SJSA1 (cell line): ENCODE measurements around the gene GATA3. TPM values are rescaled to one million over a fixed set of nuclear protein-coding genes. Genes with fewer than 3 reads are reported as not detected.

Source experiments
- DNase-seq, 2 experiments: peaks; one replicate each; pipeline ENCODE4 v3.0.0-alpha.2; 2015 to 2020; ENCODE audit warnings: low spot score in 2 of 2, low read depth in 1 of 2
- H3K27ac ChIP-seq: fragments of 250-450 bp; sonication (Bioruptor Pico); 2 replicates; pipeline ENCODE4 v1.5.1; 2020; ENCODE audit warnings: mild to moderate bottlenecking, moderate library complexity
- H3K27me3 ChIP-seq: fragments of 250-450 bp; sonication (Bioruptor Pico); replicated peaks from 2 replicates; pipeline ENCODE4 v1.5.1; 2020; ENCODE audit warnings: mild to moderate bottlenecking, moderate library complexity
- H3K36me3 ChIP-seq: fragments of 250-450 bp; sonication (Bioruptor Pico); 2 replicates; pipeline ENCODE4 v1.5.1; 2020; ENCODE audit warnings: mild to moderate bottlenecking
- H3K4me1 ChIP-seq: fragments of 250-450 bp; sonication (Bioruptor Pico); replicated peaks from 2 replicates; pipeline ENCODE4 v1.6.1; 2021; ENCODE audit warnings: mild to moderate bottlenecking
- H3K4me3 ChIP-seq: fragments of 250-450 bp; sonication (Bioruptor Pico); 2 replicates; pipeline ENCODE4 v1.5.1; 2020; ENCODE audit warnings: mild to moderate bottlenecking
- H3K9me3 ChIP-seq: fragments of 250-450 bp; sonication (Bioruptor Pico); replicated peaks from 2 replicates; pipeline ENCODE4 v1.5.1; 2020; ENCODE audit warnings: mild to moderate bottlenecking
- total RNA-seq: library from RNA; depleted of rRNA; stranded (reverse); fragments of >200 nt; shearing (Covaris generic); gene quantifications from 2 replicates; pipeline ENCODE4 v1.2.3, GENCODE V29; 2014

The GATA3 gene
- total RNA-seq, 1 experiment from 2014 or later, result not detected

DNA sequence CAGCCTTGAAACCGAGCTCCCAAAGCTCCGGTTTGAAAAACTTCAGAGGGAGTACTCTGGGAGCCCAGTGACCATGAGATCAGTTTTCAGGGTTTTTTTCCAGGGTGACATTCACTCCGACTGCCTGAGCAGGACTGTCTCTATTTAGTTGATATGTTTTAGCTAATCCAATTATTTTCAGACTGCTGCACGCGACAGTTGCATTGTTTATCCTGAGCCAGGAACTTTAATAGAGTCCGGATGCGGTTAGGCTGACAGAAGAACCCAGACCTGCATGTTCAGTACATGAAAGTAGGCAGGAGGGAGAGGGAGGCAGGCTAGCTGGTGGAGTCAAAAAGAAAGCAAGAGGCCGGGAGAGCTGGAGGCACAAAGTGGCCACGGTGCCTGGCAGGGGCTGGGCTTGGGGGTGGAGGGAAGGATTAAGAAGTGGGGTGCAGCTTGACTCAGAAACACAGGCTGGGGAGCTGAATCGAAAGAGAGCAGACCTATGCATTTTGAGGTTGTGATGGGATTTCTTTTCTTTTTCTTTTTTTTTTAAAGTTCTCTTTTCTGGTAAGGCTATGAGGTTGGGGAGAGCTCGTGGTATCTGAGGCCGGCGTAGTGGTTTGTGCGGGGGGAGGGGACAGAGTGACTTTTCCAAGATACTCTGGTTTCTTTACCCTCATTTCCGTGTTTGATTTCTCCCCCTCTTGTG lies 5.7 kb downstream of the GATA3 start:
- no peaks in the 10 kb centered on the region for H3K9me3 ChIP-seq
- no peaks in the 10 kb centered on the region for H3K36me3 ChIP-seq
- peak in 1 of 2 experiments; percentile 22 for DNase-seq
- no peaks in the 10 kb centered on the region; the same call in 1 of the 2 replicates for H3K4me1 ChIP-seq
- H3K27me3 ChIP-seq, result no peaks in the 10 kb centered on the region
- H3K4me3 ChIP-seq, result no peak overlapping the region
- no peak overlapping the region for H3K27ac ChIP-seq

- Histone ChIP-seq H3K27me3 (no peaks in the 10 kb centered on the region), H3K27ac (no peak overlapping the region), H3K4me1 (peaks cover 3% of the 10 kb centered on the region; the same call in 1 of the 2 replicates), H3K36me3 (no peaks in the 10 kb centered on the region), H3K9me3 (no peaks in the 10 kb centered on the region), H3K4me3 (no peak overlapping the region)
- no peak for DNase-seq
These were observed 6.2 kb downstream of the GATA3 start for GRCh38 chr10:8060704-8061121.

GRCh38 chr10:8061274-8062211 lies 7.1 kb downstream of the GATA3 start:
- DNase-seq, result no peak
- no peaks in the 10 kb centered on the region for H3K27me3 ChIP-seq
- H3K4me1 ChIP-seq, result 0 out of 2 replicates have a peak, but pooled peaks cover 6% of the 10 kb centered on the region
- no peak overlapping the region for H3K27ac ChIP-seq
- H3K36me3 ChIP-seq, result no peaks in the 10 kb centered on the region; the same call in 1 of the 2 replicates
- H3K9me3 ChIP-seq, result no peaks in the 10 kb centered on the region
- H3K4me3 ChIP-seq, result no peak overlapping the region

GRCh38 chr10:8063128-8063908 lies 8.8 kb downstream of the GATA3 start:
- Histone ChIP-seq H3K36me3 (no peaks in the 10 kb centered on the region; the same call in 1 of the 2 replicates), H3K27ac (no peak overlapping the region), H3K4me1 (0 out of 2 replicates have a peak, but pooled peaks cover 6% of the 10 kb centered on the region), H3K9me3 (no peaks in the 10 kb centered on the region), H3K27me3 (no peaks in the 10 kb centered on the region), H3K4me3 (no peak overlapping the region)
- no peak for DNase-seq

- DNase-seq, result no peak
- no peaks in the 10 kb centered on the region for H3K27me3 ChIP-seq
- H3K36me3 ChIP-seq, result no peaks in the 10 kb centered on the region; the same call in 1 of the 2 replicates
- H3K27ac ChIP-seq, result no peak overlapping the region
- peaks cover 6% of the 10 kb centered on the region; the same call in 1 of the 2 replicates for H3K4me1 ChIP-seq
- no peaks in the 10 kb centered on the region for H3K9me3 ChIP-seq
- no peak overlapping the region for H3K4me3 ChIP-seq
These were observed 9.4 kb downstream of the GATA3 start for GRCh38 chr10:8063935-8064334.

GRCh38 chr10:8064436-8064835 lies 9.9 kb downstream of the GATA3 start:
- no peaks in the 10 kb centered on the region for H3K9me3 ChIP-seq
- H3K36me3 ChIP-seq, result no peaks in the 10 kb centered on the region; the same call in 1 of the 2 replicates
- no peaks in the 10 kb centered on the region for H3K27me3 ChIP-seq
- H3K27ac ChIP-seq, result no peak overlapping the region
- H3K4me1 ChIP-seq, result peaks cover 10% of the 10 kb centered on the region
- no peak overlapping the region for H3K4me3 ChIP-seq
- DNase-seq, result no peak

DNA sequence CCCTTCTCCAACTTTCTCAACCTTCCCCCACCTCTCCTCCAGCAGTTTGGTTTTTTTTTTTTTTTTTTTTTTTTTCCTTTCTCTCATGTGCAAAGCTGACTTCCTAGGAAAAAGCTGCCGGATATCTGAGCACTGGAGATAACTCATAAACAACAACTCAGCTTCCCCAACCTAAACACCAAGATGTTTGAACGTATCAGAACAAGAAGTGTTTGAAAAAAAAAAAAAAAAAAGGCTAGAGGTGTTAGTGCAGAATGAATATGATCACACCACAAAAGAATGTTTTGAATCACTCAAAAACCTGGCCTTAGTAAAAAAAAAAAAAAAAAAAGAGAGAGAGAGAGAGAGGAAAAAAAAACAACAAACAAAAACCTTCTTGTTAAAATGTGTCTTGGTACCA lies 11.2 kb downstream of the GATA3 start:
- H3K27me3 ChIP-seq, result no peaks in the 10 kb centered on the region
- no peak overlapping the region for H3K27ac ChIP-seq
- H3K9me3 ChIP-seq, result no peaks in the 10 kb centered on the region
- peaks cover 16% of the 10 kb centered on the region for H3K4me1 ChIP-seq
- no peak for DNase-seq
- H3K36me3 ChIP-seq, result no peaks in the 10 kb centered on the region; the same call in 1 of the 2 replicates
- H3K4me3 ChIP-seq, result no peak overlapping the region

DNA sequence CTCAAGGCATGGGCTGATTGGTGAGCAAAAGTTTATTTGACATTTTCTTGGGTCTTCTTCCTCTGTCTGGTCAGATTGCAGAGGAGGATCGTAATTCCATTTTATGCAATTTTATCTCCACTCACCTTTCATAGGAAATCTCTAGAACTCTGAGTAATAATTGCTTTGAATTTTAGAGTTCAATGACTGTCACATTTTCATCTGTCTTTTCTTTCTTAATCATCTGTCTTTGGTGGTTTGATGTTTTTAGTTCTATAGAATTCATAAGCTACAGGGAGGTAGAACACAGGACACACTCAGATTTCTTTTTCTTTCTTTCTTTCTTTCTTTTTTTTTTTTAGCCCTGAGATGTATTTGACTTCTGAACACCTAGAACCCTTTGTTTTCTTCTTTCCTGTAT lies 11.6 kb downstream of the GATA3 start:
- H3K9me3 ChIP-seq, result no peaks in the 10 kb centered on the region
- H3K4me3 ChIP-seq, result no peak overlapping the region
- no peaks in the 10 kb centered on the region for H3K27me3 ChIP-seq
- peaks cover 16% of the 10 kb centered on the region for H3K4me1 ChIP-seq
- H3K36me3 ChIP-seq, result no peaks in the 10 kb centered on the region; the same call in 1 of the 2 replicates
- DNase-seq, result no peak
- H3K27ac ChIP-seq, result no peak overlapping the region

- Histone ChIP-seq H3K4me3 (no peak overlapping the region), H3K36me3 (no peaks in the 10 kb centered on the region; the same call in 1 of the 2 replicates), H3K4me1 (peaks cover 16% of the 10 kb centered on the region), H3K27ac (no peak overlapping the region), H3K9me3 (no peaks in the 10 kb centered on the region), H3K27me3 (no peaks in the 10 kb centered on the region)
- DNase-seq, result no peak
These were observed 12.3 kb downstream of the GATA3 start for GRCh38 chr10:8066797-8067196.

- Histone ChIP-seq H3K27me3 (no peaks in the 10 kb centered on the region), H3K4me1 (peaks cover 16% of the 10 kb centered on the region), H3K27ac (peak overlapping the region; percentile 67; the same call in 1 of the 2 replicates), H3K9me3 (no peaks in the 10 kb centered on the region), H3K36me3 (no peaks in the 10 kb centered on the region; the same call in 1 of the 2 replicates), H3K4me3 (no peak overlapping the region)
- no peak for DNase-seq
These were observed 14.6 kb downstream of the GATA3 start for GRCh38 chr10:8069108-8069507.

- Histone ChIP-seq H3K4me1 (peaks cover 16% of the 10 kb centered on the region), H3K4me3 (no peak overlapping the region), H3K9me3 (no peaks in the 10 kb centered on the region), H3K36me3 (no peaks in the 10 kb centered on the region; the same call in 1 of the 2 replicates), H3K27ac (peak overlapping the region; percentile 67), H3K27me3 (no peaks in the 10 kb centered on the region)
- DNase-seq, result peak; percentile 52 to 66
These were observed 15.1 kb downstream of the GATA3 start for GRCh38 chr10:8069627-8070026.

DNA sequence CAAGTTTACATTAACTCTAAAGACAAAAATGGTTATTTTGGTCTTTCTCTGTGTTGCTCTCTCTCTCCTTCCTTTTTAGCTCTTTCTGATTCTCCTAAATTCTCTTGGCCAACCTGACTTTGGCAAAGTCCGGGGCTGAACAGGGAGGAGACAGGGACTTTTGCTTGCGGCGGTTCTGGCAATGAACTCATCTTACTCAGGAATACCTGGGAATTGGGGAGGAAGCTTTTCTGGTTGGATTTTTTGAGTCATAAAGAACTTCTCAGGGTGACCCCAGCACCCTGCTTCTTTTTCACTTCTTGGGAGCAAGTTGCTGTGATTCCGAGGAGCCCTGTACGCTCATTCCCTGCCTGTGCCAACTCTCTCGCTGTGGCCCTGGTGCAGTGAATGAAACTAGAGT lies 16.0 kb downstream of the GATA3 start:
- Histone ChIP-seq H3K4me1 (peaks cover 14% of the 10 kb centered on the region), H3K4me3 (no peak overlapping the region), H3K27ac (peak overlapping the region; percentile 67), H3K36me3 (no peaks in the 10 kb centered on the region; the same call in 1 of the 2 replicates), H3K9me3 (no peaks in the 10 kb centered on the region), H3K27me3 (no peaks in the 10 kb centered on the region)
- DNase-seq, result no peak

- no peaks in the 10 kb centered on the region; the same call in 1 of the 2 replicates for H3K36me3 ChIP-seq
- H3K9me3 ChIP-seq, result no peaks in the 10 kb centered on the region
- no peak for DNase-seq
- no peak overlapping the region for H3K27ac ChIP-seq
- no peaks in the 10 kb centered on the region for H3K27me3 ChIP-seq
- H3K4me3 ChIP-seq, result no peak overlapping the region
- peaks cover 12% of the 10 kb centered on the region for H3K4me1 ChIP-seq
These were observed 16.5 kb downstream of the GATA3 start for GRCh38 chr10:8071006-8071405.
